ENCODE data around the gene ASH1L. TPM values are rescaled to one million over a fixed set of nuclear protein-coding genes. Genes with fewer than 3 reads are reported as not detected.

Gene ASH1L
- total and polyA plus RNA-seq, 9 of the 15 experiments (the other 6 are each of a cell fraction or from before 2014, with no cell fraction given), result 2.0 to 23.3 (median 14.6) TPM

DNA sequence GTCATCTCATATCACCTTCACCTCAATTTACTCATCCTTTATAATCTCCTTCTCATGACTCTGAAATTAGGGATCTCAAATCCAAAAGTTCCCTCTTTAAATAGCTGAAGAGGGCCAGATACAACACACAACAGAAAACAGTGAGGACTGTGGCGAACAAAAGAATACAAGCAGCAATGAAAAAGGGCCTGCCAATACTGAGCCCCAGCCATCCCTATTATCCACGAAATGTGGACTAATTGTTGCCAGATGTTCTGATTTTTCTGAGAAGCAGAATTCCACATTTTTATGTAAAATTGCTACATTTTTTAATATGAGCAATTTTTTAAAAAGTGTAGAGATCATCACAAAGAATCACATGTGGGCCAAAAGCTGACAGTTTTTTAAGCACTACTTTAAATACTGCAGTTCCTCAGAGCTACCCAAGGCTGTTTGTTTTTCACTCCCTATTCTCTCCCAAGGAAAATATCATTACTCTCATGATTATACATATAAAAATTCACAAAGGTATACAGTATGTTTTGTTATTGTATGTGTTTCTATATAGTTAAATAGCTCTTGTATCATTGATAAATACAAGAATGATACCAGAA, 90.0 kb downstream of the ASH1L start (continued):
- no peak for TF ChIP-seq ZBTB40 (IDR thresholded peaks at IDR 0.05)
- TF ChIP-seq ZBTB40 (CRISPR knock-in tag; IDR thresholded peaks at IDR 0.05), result no peak
- TF ChIP-seq, protein P1, sequence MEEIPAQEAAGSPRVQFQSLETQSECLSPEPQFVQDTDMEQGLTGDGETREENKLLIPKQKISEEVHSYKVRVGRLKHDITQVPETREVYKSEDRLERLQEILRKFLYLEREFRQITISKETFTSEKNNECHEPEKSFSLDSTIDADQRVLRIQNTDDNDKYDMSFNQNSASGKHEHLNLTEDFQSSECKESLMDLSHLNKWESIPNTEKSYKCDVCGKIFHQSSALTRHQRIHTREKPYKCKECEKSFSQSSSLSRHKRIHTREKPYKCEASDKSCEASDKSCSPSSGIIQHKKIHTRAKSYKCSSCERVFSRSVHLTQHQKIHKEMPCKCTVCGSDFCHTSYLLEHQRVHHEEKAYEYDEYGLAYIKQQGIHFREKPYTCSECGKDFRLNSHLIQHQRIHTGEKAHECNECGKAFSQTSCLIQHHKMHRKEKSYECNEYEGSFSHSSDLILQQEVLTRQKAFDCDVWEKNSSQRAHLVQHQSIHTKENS (CRISPR knock-in tag; IDR thresholded peaks at IDR 0.05), result no peak
- no peak for TF ChIP-seq TFE3 (CRISPR knock-in tag; IDR thresholded peaks at IDR 0.05)
- no peak for TF ChIP-seq HMBOX1 (IDR thresholded peaks at IDR 0.05)
- TF ChIP-seq ZNF668 (CRISPR knock-in tag; IDR thresholded peaks at IDR 0.05), result no peak
